ENCODE results near the gene ZKSCAN4.

ZKSCAN4 gene

GRCh38 chr6:28208111-28208659 is 43.9 kb downstream of the ZKSCAN4 start:
- DNase-seq (ENCODE audit: low read depth) = no peak

- DNase-seq (ENCODE audit: low read depth) = no peak
Measured at GRCh38 chr6:28207510-28208110, 44.5 kb downstream of the ZKSCAN4 start.

DNA sequence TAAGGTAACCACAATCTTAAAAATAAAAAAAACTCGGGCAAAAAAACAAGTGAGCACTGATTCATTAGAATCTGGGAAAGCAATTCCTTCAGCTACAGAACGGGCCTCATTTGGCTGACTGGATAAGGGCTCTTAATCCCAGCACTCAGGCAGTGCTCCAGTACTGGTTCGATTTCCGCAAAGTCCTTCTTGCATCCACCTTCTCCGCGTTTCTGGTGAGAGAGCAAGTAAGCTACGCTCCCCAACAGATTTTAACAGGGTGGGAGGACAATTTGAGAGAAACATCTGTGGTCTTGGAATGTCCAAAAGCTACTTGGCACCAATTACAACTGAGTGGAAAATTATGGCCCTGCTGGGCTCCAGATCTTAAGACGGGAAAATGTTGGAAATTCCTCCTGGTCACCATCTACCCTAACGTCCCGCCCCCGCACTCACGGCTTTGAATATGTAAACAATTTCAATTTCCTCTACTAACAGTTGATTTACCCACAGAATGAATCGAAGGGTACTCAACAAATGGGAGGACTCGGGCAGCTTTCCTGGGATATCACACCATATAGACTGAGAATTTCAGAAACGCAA is 45.0 kb downstream of the ZKSCAN4 start:
- no peak for DNase-seq (ENCODE audit: low read depth)

GRCh38 chr6:28206527-28206926 is 45.5 kb downstream of the ZKSCAN4 start:
- DNase-seq (ENCODE audit: low read depth) = no peak

DNA sequence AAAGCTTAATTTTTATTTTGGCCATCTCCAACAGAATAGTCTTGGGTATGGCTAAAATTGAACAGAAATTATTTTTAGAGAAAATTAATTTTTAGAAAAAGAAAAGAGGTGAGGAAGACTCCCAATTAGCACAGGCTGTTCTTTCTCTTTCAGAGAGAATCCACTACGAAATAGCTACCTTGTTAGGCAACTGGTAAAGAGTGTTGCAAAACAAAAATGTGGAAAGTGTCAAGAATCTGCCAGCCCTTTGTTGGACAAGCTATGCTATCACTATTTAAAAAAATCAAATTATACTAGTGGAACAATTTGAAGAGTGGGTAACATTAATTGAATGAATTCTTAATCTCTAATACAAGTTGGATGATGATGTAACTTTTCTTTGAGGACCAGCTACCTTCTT is 46.2 kb downstream of the ZKSCAN4 start:
- DNase-seq (ENCODE audit: low read depth) = no peak

DNA sequence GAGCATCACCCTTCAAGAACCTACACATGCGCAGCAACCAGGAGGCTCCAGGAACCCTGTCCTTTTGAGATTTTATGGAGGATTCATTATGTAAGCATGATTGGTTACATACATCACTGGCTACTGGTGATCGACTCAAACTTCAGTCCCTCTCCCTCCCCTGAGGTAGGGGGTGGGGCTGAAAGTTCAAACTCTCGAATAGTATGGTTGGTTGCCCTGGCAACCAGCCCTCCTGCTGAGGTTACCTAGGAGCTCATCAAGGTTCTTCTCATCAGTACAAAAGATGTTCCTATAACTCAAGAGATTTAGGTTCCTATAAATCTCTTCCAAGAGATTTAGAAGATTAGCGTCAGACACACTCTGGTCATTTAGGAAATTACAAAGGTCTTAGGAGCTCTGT is 48.9 kb downstream of the ZKSCAN4 start:
- no peak for DNase-seq (ENCODE audit: low read depth)

DNA sequence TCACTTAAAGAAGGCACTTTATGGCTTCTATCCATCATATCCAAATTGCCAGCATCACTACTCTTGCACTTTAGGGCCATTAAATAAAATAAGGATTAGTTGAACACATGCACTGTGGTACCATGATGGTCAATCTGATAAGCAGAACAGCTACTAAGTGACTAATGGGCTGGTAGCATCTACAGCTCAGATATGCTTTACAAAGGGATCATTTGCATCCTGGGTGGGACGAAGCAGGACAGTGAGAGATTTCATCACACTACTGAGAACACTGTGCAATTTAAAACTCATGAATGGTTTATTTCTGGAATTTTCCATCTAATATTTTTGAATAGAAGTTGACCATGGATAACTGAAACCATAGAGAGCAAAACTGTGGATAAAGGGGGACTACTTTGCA is 52.0 kb downstream of the ZKSCAN4 start:
- DNase-seq (ENCODE audit: low read depth) = no peak

All from stimulated activated CD8-positive, alpha-beta memory T cell treated with anti-CD3 and anti-CD28 coated beads, Interleukin-15, amount 100 ng/mL, for 24 hours (primary cell).